ENCODE measurements around the gene GPC6. TPM values are rescaled to one million over a fixed set of nuclear protein-coding genes. Genes with fewer than 3 reads are reported as not detected.

The GPC6 gene
- polyA plus RNA-seq, 2 of the 4 experiments (the other 2 are of a cell fraction): 8.0 to 14.4 TPM

GRCh38 chr13:93339550-93339949 is 112.9 kb downstream of the GPC6 start:
- Histone ChIP-seq H3K9me3 (peaks cover 2% of the 10 kb centered on the region; the same call in 1 of the 3 replicates), H3K4me1 (peaks cover 6% of the 10 kb centered on the region; the same call in 1 of the 3 replicates), H3K4me2 (no peak overlapping the region), H3K4me3 (no peak overlapping the region), H3K27ac (no peak overlapping the region)
- TF ChIP-seq MAX (IDR thresholded peaks at IDR 0.05) (no peak), FOSL2 (IDR thresholded peaks at IDR 0.05) (no peak), FOSL2 (CRISPR knock-in tag; IDR thresholded peaks at IDR 0.05) (peak; percentile 18; the same call in 1 of the 2 replicates)
- ChIA-PET CTCF (interaction anchor here (0.9 kb wide), 1 partner anchor 59 kb away, joined by 3 read pairs; no protein-coding TSS in a partner anchor), POLR2A (no interaction called here)
- WGBS (ENCODE audit: missing lambda C conversion rate): 35% methylated on average over 4 of the region's 4 CpGs
- FAIRE-seq: no peak
- no peak for ATAC-seq
- DNase-seq (ENCODE audit: low read depth in 1 of 2, low spot score in 1 of 2): no peak

GRCh38 chr13:93341517-93341916 is 114.9 kb downstream of the GPC6 start:
- DNase-seq (ENCODE audit: low read depth in 1 of 2, low spot score in 1 of 2) (no peak), ATAC-seq (no peak), FAIRE-seq (no peak)
- Histone ChIP-seq H3K4me1 (peaks cover 6% of the 10 kb centered on the region; the same call in 1 of the 3 replicates), H3K4me2 (no peak overlapping the region), H3K4me3 (no peak overlapping the region), H3K9me3 (no peaks in the 10 kb centered on the region), H3K27ac (no peak overlapping the region)
- ChIA-PET POLR2A (no interaction called here), CTCF (no interaction called here)
- 48% methylated on average over 4 of the region's 4 CpGs for WGBS (ENCODE audit: missing lambda C conversion rate)
- TF ChIP-seq HOXA7 (CRISPR knock-in tag; IDR thresholded peaks at IDR 0.05) (no peak), TFCP2L1 (CRISPR knock-in tag; IDR thresholded peaks at IDR 0.05) (no peak), SREBF2 (IDR thresholded peaks at IDR 0.05) (no peak), HOXB5 (CRISPR knock-in tag; IDR thresholded peaks at IDR 0.05) (no peak), ATOH8 (CRISPR knock-in tag; IDR thresholded peaks at IDR 0.05; ENCODE audit: low read depth) (no peak), BCL3 (IDR thresholded peaks at IDR 0.05) (no peak), MAFK (IDR thresholded peaks at IDR 0.05; ENCODE audit: partially characterized antibody) (peak; percentile 85)

- WGBS (ENCODE audit: missing lambda C conversion rate): 23% methylated on average over 4 of the region's 4 CpGs
Observed at GRCh38 chr13:93343097-93343496, 116.5 kb downstream of the GPC6 start.

More at GRCh38 chr13:93343097-93343496, 116.5 kb downstream of the GPC6 start:
- no peak for DNase-seq (ENCODE audit: low read depth in 1 of 2, low spot score in 1 of 2)
- Histone ChIP-seq H3K4me2 (no peak overlapping the region), H3K9me3 (no peaks in the 10 kb centered on the region), H3K27ac (no peak overlapping the region), H3K4me1 (peaks cover 6% of the 10 kb centered on the region; the same call in 1 of the 3 replicates), H3K4me3 (no peak overlapping the region)
- FAIRE-seq: no peak
- CTCF ChIA-PET: no interaction called here
- ATAC-seq: no peak
- no peak for TF ChIP-seq ZSCAN20 (CRISPR knock-in tag; IDR thresholded peaks at IDR 0.05)
- no peak for TF ChIP-seq MAZ (IDR thresholded peaks at IDR 0.05; ENCODE audit: borderline replicate concordance, low read depth, low read length)
- no peak for TF ChIP-seq USF2 (IDR thresholded peaks at IDR 0.05)
- no peak for TF ChIP-seq HOXB13 (CRISPR knock-in tag; IDR thresholded peaks at IDR 0.05; ENCODE audit: low read depth)
- TF ChIP-seq CTCF (IDR thresholded peaks at IDR 0.05): no peak
- no peak for TF ChIP-seq HEYL (CRISPR knock-in tag; IDR thresholded peaks at IDR 0.05)
- no peak for TF ChIP-seq PHF8 (IDR thresholded peaks at IDR 0.05; ENCODE audit: borderline replicate concordance, low read depth)
- TF ChIP-seq ZFP36 (IDR thresholded peaks at IDR 0.05; ENCODE audit: borderline replicate concordance, partially characterized antibody): no peak
- no peak for TF ChIP-seq KDM5A (IDR thresholded peaks at IDR 0.05)
- no peak for TF ChIP-seq NFE2L2 (conservative IDR thresholded peaks at IDR 0.05; ENCODE audit: low read length)
- no peak for TF ChIP-seq NR3C1 (IDR thresholded peaks at IDR 0.05)
- no peak for TF ChIP-seq NPAS2 (CRISPR knock-in tag; IDR thresholded peaks at IDR 0.05; ENCODE audit: borderline replicate concordance)
- TF ChIP-seq HDAC2 (IDR thresholded peaks at IDR 0.05): no peak
- TF ChIP-seq RFX5 (IDR thresholded peaks at IDR 0.05): no peak
- TF ChIP-seq BHLHE40 (IDR thresholded peaks at IDR 0.05; ENCODE audit: low read depth, low read length): no peak
- POLR2A ChIA-PET: no interaction called here

Data from A549 (cell line).